ENCODE data around the gene APOL4. TPM values are rescaled to one million over a fixed set of nuclear protein-coding genes. Genes with fewer than 3 reads are reported as not detected.

APOL4 gene
- total RNA-seq, 1 experiment from 2014 or later, result not detected

DNA sequence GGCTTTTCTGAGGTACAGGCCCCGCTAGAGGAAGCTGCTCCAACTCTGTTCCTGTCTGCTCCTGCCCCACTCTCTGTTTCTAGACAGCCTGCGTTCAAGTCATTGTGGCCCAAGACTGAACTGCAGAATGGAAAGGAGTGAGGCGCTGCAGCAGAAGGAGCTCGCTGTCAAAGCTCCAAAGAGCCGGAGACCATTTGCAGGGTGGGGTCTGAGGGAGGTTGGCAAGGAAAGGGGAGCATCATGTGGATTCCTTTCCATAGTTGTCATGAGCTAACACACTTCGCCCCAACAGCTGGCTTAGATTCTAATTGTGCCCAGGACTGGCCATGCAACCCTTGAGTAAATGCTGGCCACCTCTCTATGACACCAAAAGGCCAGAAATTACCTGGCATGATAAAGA, 18.8 kb downstream of the APOL4 start:
- Histone ChIP-seq H3K79me2 (ENCODE audit: low read depth) (no peaks in the 10 kb centered on the region), H3K27me3 (ENCODE audit: insufficient read depth, low read depth) (peaks cover 15% of the 10 kb centered on the region; the same call in 1 of the 2 replicates), H2AFZ (no peak overlapping the region), H4K20me1 (ENCODE audit: insufficient read depth) (no peaks in the 10 kb centered on the region), H3K27ac (no peak overlapping the region), H3K9me3 (ENCODE audit: insufficient read depth, low read depth) (no peaks in the 10 kb centered on the region), H3K4me2 (no peak overlapping the region), H3K4me1 (replicated peaks; ENCODE audit: insufficient read depth) (no peaks in the 10 kb centered on the region), H3K4me3 (no peak overlapping the region), H3K9me2 (ENCODE audit: insufficient read depth) (no peaks in the 10 kb centered on the region), H3K36me3 (ENCODE audit: low read depth) (no peaks in the 10 kb centered on the region), H3F3A (ENCODE audit: insufficient read depth, low read depth) (no peaks in the 10 kb centered on the region)
- POLR2A ChIA-PET (ENCODE audit: unreplicated experiment), result no interaction called here
- intact Hi-C loops (cut with micrococcal nuclease; ENCODE audit: unreplicated experiment), result no loop called here
- BruUV-seq (replicated peaks), result no TSS peak
- TF ChIP-seq, protein P1, sequence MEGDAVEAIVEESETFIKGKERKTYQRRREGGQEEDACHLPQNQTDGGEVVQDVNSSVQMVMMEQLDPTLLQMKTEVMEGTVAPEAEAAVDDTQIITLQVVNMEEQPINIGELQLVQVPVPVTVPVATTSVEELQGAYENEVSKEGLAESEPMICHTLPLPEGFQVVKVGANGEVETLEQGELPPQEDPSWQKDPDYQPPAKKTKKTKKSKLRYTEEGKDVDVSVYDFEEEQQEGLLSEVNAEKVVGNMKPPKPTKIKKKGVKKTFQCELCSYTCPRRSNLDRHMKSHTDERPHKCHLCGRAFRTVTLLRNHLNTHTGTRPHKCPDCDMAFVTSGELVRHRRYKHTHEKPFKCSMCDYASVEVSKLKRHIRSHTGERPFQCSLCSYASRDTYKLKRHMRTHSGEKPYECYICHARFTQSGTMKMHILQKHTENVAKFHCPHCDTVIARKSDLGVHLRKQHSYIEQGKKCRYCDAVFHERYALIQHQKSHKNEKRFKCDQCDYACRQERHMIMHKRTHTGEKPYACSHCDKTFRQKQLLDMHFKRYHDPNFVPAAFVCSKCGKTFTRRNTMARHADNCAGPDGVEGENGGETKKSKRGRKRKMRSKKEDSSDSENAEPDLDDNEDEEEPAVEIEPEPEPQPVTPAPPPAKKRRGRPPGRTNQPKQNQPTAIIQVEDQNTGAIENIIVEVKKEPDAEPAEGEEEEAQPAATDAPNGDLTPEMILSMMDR (conservative IDR thresholded peaks at IDR 0.05), result no peak
- TF ChIP-seq EZH2 (IDR thresholded peaks at IDR 0.05; ENCODE audit: low read depth), result no peak
- CTCF ChIA-PET, result no interaction called here
- no peak for DNase-seq

DNA sequence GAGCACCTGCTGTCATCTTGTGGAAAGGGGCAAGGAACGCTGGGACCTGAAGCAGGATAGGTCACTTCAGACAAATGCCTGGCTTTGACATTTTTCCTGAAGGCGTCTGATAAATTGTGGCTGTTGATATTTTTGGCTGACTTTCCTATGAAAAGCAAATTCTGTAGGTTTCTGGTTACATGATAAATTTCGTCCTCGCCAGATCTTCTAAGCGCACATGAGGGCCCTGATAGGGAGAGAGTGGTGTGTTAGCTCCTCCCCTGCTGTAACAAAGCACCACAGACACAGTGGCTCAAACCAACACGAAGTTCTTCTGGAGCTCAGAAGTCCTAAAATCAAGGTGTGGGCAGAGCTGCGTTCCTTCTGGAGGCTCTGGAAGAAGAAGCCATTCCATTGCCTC, 19.6 kb downstream of the APOL4 start:
- TF ChIP-seq EZH2 (IDR thresholded peaks at IDR 0.05; ENCODE audit: low read depth), result no peak
- TF ChIP-seq, protein P1 (conservative IDR thresholded peaks at IDR 0.05), result no peak
- no TSS peak for BruUV-seq (replicated peaks)
- intact Hi-C loops (cut with micrococcal nuclease; ENCODE audit: unreplicated experiment), result no loop called here

DNA sequence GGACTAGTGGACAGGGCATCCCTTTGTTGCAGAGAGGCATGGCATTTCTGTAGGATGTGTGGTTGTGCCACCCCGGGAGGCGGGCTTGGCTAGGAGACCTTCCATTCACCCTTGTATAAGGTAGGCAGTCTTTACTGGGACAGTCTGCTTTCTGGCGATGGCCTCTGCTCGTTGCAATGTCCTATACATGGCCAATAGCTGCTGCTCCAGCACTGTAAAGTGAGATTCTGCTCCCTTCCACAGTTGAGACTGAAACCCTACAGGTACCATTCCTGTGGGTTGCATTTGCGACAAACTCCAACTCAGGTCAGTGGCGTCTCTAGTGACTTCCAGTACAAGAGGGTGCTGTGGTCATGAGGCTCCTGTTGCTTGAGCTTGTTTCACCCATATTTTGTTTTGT, 20.7 kb downstream of the APOL4 start:
- Histone ChIP-seq H3K4me2 (no peak overlapping the region), H3K79me2 (ENCODE audit: low read depth) (no peaks in the 10 kb centered on the region), H3K9me3 (ENCODE audit: insufficient read depth, low read depth) (no peaks in the 10 kb centered on the region), H4K20me1 (ENCODE audit: insufficient read depth) (no peaks in the 10 kb centered on the region), H3K27ac (no peak overlapping the region), H3K9me2 (ENCODE audit: insufficient read depth) (no peaks in the 10 kb centered on the region), H2AFZ (no peak overlapping the region), H3K36me3 (ENCODE audit: low read depth) (no peaks in the 10 kb centered on the region), H3K27me3 (ENCODE audit: insufficient read depth, low read depth) (peaks cover 15% of the 10 kb centered on the region; the same call in 1 of the 2 replicates), H3K4me1 (replicated peaks; ENCODE audit: insufficient read depth) (no peaks in the 10 kb centered on the region), H3K4me3 (no peak overlapping the region), H3F3A (ENCODE audit: insufficient read depth, low read depth) (no peaks in the 10 kb centered on the region)
- CTCF ChIA-PET, result interaction anchor here (0.7 kb wide), 1 partner anchor 245 kb away, joined by 8 read pairs; no protein-coding TSS in a partner anchor
- POLR2A ChIA-PET (ENCODE audit: unreplicated experiment), result no interaction called here
- BruUV-seq (replicated peaks), result no TSS peak
- TF ChIP-seq, protein P1 (conservative IDR thresholded peaks at IDR 0.05), result no peak
- no peak for TF ChIP-seq EZH2 (IDR thresholded peaks at IDR 0.05; ENCODE audit: low read depth)
- peak in 1 of 2 experiments; percentile 17 for DNase-seq
- intact Hi-C loops (cut with micrococcal nuclease; ENCODE audit: unreplicated experiment), result loop anchor here (1.0 kb wide), 1 partner anchor 37 kb away; no protein-coding TSS in a partner anchor

More for the DNA sequence above, 19.6 kb downstream of the APOL4 start:
- no peaks in the 10 kb centered on the region for H3K36me3 ChIP-seq (ENCODE audit: low read depth)
- POLR2A ChIA-PET (ENCODE audit: unreplicated experiment), result no interaction called here
- H3K4me2 ChIP-seq, result no peak overlapping the region
- no peaks in the 10 kb centered on the region for H3F3A ChIP-seq (ENCODE audit: insufficient read depth, low read depth)
- no peak overlapping the region for H3K4me3 ChIP-seq
- H4K20me1 ChIP-seq (ENCODE audit: insufficient read depth), result no peaks in the 10 kb centered on the region
- DNase-seq, result peak in 1 of 2 experiments; percentile 10
- no peaks in the 10 kb centered on the region for H3K9me2 ChIP-seq (ENCODE audit: insufficient read depth)
- no peaks in the 10 kb centered on the region for H3K9me3 ChIP-seq (ENCODE audit: insufficient read depth, low read depth)
- no peaks in the 10 kb centered on the region for H3K79me2 ChIP-seq (ENCODE audit: low read depth)
- no peaks in the 10 kb centered on the region for H3K4me1 ChIP-seq (replicated peaks; ENCODE audit: insufficient read depth)
- peaks cover 15% of the 10 kb centered on the region; the same call in 1 of the 2 replicates for H3K27me3 ChIP-seq (ENCODE audit: insufficient read depth, low read depth)
- no peak overlapping the region for H3K27ac ChIP-seq
- CTCF ChIA-PET, result no interaction called here
- H2AFZ ChIP-seq, result no peak overlapping the region

Data from PC-9 (cell line).